Glutamatergic neuron (in vitro differentiated cells): Measurements from ENCODE around the gene SEPTIN11. TPM values are rescaled to one million over a fixed set of nuclear protein-coding genes. Genes with fewer than 3 reads are reported as not detected.
A peak's percentile ranks its signal among the peaks of the same experiment; 100 is the strongest.

ENCODE experiments used
- DNase-seq: peaks from one replicate; pipeline ENCODE4 v3.0.0; 2022
- H3K27ac Mint-ChIP-seq: one replicate; pipeline ENCODE4 v1.8.0; 2020; ENCODE audit warnings: mild to moderate bottlenecking, mixed read lengths, inconsistent platforms; ENCODE audit not compliant: unreplicated experiment
- H3K27me3 Mint-ChIP-seq: one replicate; pipeline ENCODE4 v1.8.0; 2020; ENCODE audit warnings: mild to moderate bottlenecking, moderate library complexity, mixed read lengths, inconsistent platforms; ENCODE audit not compliant: unreplicated experiment
- H3K36me3 Mint-ChIP-seq: one replicate; pipeline ENCODE4 v1.8.0; 2020; ENCODE audit warnings: mild to moderate bottlenecking, mixed read lengths, inconsistent platforms; ENCODE audit not compliant: unreplicated experiment
- H3K4me1 Mint-ChIP-seq: one replicate; pipeline ENCODE4 v1.8.0; 2020; ENCODE audit warnings: mild to moderate bottlenecking, low read depth, mixed read lengths, inconsistent platforms; ENCODE audit not compliant: unreplicated experiment
- H3K4me3 Mint-ChIP-seq: one replicate; pipeline ENCODE4 v1.8.0; 2020; ENCODE audit warnings: mild to moderate bottlenecking, mixed read lengths, inconsistent platforms; ENCODE audit not compliant: unreplicated experiment
- H3K9me3 Mint-ChIP-seq: one replicate; pipeline ENCODE4 v1.8.0; 2020; ENCODE audit warnings: mild to moderate bottlenecking, moderate library complexity, mixed read lengths, inconsistent platforms; ENCODE audit not compliant: unreplicated experiment
- total RNA-seq: library from RNA; stranded (reverse); fragmentation: NEBNext Ultra II Directional; extraction: Animal tissue kit (Norgen Biotek cat#: 25700); gene quantifications from one replicate; pipeline ENCODE4 v1.2.1, GENCODE V29; 2021; ENCODE audit not compliant: unreplicated experiment
- TF ChIP-seq, protein P1 (sequence below): fragments of 200-600 bp; sonication (generic); IDR thresholded peaks from one replicate; pipeline ENCODE4 v1.5.0; 2021; ENCODE audit not compliant: partially characterized antibody, unreplicated experiment

SEPTIN11 gene
- total RNA-seq, 1 donor from 2014 or later = 422 TPM

DNA sequence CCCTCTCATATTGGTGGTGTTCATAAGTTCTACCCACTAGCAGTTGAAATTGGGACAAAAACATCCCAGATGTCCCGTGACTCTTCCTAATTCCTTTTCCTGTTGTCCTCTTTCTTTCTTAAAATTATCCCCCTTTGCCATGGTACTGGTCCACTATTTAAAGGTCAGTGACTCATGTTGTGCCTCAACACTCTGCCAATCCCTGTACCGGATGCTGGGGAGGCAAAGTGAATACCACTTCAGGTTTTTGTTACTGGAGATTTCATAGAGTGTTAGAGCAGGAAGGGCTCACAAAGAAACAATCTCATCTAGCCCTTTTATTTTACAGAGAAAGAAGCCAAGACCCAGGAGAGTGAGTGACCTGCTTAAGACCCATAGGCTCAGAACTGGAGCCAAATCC is 24.6 kb downstream of the SEPTIN11 start:
- DNase-seq = no peak
- no peak overlapping the region for H3K27ac Mint-ChIP-seq
- no peaks in the 10 kb centered on the region for H3K36me3 Mint-ChIP-seq
- TF ChIP-seq, protein P1, sequence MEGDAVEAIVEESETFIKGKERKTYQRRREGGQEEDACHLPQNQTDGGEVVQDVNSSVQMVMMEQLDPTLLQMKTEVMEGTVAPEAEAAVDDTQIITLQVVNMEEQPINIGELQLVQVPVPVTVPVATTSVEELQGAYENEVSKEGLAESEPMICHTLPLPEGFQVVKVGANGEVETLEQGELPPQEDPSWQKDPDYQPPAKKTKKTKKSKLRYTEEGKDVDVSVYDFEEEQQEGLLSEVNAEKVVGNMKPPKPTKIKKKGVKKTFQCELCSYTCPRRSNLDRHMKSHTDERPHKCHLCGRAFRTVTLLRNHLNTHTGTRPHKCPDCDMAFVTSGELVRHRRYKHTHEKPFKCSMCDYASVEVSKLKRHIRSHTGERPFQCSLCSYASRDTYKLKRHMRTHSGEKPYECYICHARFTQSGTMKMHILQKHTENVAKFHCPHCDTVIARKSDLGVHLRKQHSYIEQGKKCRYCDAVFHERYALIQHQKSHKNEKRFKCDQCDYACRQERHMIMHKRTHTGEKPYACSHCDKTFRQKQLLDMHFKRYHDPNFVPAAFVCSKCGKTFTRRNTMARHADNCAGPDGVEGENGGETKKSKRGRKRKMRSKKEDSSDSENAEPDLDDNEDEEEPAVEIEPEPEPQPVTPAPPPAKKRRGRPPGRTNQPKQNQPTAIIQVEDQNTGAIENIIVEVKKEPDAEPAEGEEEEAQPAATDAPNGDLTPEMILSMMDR = no peak
- H3K4me1 Mint-ChIP-seq = peaks cover 40% of the 10 kb centered on the region
- no peaks in the 10 kb centered on the region for H3K9me3 Mint-ChIP-seq
- H3K4me3 Mint-ChIP-seq = no peak overlapping the region
- H3K27me3 Mint-ChIP-seq = peaks cover 4% of the 10 kb centered on the region

DNA sequence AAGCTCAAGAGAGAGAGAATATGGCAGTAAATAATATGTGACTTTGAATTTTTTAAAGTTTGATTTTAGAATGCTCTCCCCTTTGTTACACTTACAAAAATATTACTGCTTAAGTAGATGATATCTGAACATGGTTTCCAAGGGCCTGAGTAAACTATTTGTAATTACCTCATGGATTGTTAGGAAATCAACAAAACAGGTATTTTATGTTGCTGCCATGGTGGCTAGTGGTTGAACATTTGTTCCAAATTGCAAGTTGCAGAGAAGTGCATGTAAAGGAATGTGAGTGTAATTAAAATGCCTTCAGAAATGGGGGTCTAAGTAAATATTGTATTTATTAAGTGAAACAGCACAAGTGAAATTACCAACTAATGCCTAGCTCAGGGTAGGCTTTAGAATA is 27.6 kb downstream of the SEPTIN11 start:
- Mint-ChIP-seq H3K27ac (no peak overlapping the region), H3K4me1 (peaks cover 49% of the 10 kb centered on the region), H3K9me3 (no peaks in the 10 kb centered on the region), H3K4me3 (no peak overlapping the region), H3K36me3 (no peaks in the 10 kb centered on the region), H3K27me3 (peaks cover 7% of the 10 kb centered on the region)
- DNase-seq = no peak
- TF ChIP-seq, protein P1 = no peak

DNA sequence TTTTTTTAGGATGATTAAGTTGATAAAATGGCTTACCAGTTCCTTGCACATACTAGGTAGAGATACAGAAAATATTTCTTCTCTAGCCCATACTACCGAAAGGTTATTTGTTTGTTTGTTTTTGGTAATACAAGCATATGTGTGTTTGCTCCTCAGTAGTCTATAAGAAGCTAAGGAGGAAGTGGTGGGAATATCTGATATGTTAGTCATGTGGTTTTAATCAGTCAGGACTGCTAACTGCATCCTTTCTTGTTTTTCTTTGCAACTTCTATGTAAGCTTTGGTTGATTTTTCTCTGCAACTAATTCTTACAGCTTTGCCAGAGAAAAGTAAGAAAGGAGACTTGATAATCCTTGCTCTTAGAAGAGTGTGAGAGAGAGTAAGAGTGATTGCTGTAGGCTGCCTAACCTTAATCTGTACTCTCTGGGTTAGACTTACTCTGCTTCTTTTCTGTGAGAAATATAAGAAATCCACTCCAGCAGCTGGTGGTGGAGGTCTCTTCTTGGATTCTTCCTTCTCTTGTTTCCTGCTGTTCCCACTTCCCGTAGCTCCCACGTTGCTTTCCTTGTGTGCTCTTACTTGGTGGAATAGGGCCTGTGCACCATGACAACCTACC is 28.3 kb downstream of the SEPTIN11 start:
- TF ChIP-seq, protein P1 = no peak
- Mint-ChIP-seq H3K27ac (no peak overlapping the region), H3K36me3 (no peaks in the 10 kb centered on the region), H3K9me3 (no peaks in the 10 kb centered on the region), H3K4me3 (no peak overlapping the region), H3K27me3 (peaks cover 7% of the 10 kb centered on the region), H3K4me1 (peaks cover 54% of the 10 kb centered on the region)
- DNase-seq = no peak

DNA sequence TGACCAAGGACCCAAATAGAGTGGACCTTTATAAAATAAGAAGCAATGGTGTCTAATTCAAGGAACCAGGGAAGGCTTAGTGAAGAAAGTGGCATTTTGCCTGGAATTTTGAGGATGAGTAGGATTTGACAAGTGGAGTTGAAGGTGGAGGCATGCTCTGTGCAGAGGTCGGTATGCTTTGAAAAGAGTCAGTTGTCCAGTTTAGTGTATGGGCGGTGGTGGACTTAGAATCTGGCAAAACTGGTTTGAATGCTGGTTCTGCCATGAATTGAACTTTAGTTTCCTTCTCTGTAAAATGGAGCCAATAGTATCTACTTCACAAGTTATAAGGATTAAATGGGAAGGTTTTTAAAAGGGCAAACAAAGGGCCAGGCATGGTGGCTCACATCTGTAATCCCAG is 29.7 kb downstream of the SEPTIN11 start:
- peaks cover 3% of the 10 kb centered on the region for H3K27me3 Mint-ChIP-seq
- peaks cover 54% of the 10 kb centered on the region for H3K4me1 Mint-ChIP-seq
- no peaks in the 10 kb centered on the region for H3K9me3 Mint-ChIP-seq
- no peaks in the 10 kb centered on the region for H3K36me3 Mint-ChIP-seq
- DNase-seq = no peak
- TF ChIP-seq, protein P1 = no peak
- H3K27ac Mint-ChIP-seq = no peak overlapping the region
- H3K4me3 Mint-ChIP-seq = peak overlapping the region; percentile 9

DNA sequence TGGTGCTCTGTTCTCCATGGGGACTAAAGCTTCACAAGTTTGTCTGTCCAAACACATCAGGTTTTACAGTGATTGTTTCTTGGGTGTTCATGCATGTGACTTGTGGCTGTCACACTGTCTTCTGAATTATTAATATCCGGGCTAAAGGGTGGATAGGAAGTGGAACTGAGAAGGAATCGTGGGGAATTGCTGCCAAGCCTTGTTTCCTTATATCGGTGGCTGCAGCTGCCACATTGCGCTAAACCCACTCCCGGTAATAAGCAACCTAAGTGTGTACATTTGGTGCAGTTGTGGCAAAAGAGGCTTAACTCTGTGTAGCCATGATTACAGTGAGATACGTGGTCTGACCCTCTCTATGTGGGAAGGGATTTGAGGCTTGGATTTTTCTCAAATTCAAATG is 30.7 kb downstream of the SEPTIN11 start:
- no peaks in the 10 kb centered on the region for H3K36me3 Mint-ChIP-seq
- H3K4me3 Mint-ChIP-seq = no peak overlapping the region
- TF ChIP-seq, protein P1 = no peak
- peaks cover 60% of the 10 kb centered on the region for H3K4me1 Mint-ChIP-seq
- H3K27me3 Mint-ChIP-seq = peaks cover 3% of the 10 kb centered on the region
- H3K27ac Mint-ChIP-seq = peak overlapping the region; percentile 49
- DNase-seq = no peak
- no peaks in the 10 kb centered on the region for H3K9me3 Mint-ChIP-seq
